GM12864 (cell line): ENCODE data around the gene NRSN2.

Experiments used
- DNase-seq: peaks from one replicate; pipeline ENCODE4 v3.0.0-alpha.2; 2011; ENCODE audit warnings: low read depth
- H3K4me3 ChIP-seq: 2 replicates; pipeline ENCODE4 v1.5.1; 2011; ENCODE audit warnings: mild to moderate bottlenecking, low read depth, low read length, control low read depth
- TF ChIP-seq, protein P1 (sequence below): IDR thresholded peaks from 2 replicates; pipeline ENCODE4 v1.5.1; 2011; ENCODE audit warnings: low read depth, mild to moderate bottlenecking, moderate library complexity, low read length, control low read depth, inconsistent platforms; ENCODE audit errors: missing control alignments

The NRSN2 gene

DNA sequence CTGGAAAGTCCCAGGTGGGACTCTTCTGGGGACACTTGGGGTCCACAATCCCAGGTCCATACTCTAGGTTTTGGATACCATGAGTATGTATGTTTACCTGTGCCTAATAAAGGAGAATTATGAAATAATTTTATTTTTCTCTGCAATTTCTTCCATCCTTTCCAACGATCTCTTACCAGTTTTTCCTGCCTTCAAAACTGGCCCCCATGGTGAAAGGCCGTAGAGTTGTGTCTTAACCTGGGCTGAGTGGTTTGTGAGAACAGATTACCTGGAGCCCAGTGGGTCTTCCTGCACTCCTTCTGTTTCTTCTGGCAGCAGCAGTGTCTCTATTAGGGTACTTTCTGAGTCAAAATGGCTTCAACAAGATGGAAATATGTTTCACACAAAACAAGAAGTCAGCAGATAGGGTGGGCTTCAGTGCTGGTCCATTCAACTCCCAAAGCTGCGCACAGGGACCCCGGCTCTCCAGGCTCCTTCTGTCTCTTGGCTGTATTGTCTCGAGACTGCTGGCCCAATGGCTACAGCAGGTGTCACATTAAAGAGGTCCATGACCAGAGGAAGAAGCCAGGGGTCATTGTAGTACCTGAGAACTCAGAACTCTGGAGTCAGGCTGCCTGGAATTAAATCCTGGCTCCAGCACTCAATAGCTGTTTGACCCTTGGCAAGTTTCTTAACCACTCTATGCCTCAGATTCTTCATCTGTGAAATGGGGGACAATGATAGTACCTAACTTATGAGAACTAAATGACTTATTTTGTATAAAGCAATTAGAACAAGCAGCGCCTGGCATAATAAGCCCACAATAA, 50.7 kb downstream of the NRSN2 start:
- TF ChIP-seq, protein P1, sequence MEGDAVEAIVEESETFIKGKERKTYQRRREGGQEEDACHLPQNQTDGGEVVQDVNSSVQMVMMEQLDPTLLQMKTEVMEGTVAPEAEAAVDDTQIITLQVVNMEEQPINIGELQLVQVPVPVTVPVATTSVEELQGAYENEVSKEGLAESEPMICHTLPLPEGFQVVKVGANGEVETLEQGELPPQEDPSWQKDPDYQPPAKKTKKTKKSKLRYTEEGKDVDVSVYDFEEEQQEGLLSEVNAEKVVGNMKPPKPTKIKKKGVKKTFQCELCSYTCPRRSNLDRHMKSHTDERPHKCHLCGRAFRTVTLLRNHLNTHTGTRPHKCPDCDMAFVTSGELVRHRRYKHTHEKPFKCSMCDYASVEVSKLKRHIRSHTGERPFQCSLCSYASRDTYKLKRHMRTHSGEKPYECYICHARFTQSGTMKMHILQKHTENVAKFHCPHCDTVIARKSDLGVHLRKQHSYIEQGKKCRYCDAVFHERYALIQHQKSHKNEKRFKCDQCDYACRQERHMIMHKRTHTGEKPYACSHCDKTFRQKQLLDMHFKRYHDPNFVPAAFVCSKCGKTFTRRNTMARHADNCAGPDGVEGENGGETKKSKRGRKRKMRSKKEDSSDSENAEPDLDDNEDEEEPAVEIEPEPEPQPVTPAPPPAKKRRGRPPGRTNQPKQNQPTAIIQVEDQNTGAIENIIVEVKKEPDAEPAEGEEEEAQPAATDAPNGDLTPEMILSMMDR = no peak
- no peak for DNase-seq
- H3K4me3 ChIP-seq = no peak overlapping the region

DNA sequence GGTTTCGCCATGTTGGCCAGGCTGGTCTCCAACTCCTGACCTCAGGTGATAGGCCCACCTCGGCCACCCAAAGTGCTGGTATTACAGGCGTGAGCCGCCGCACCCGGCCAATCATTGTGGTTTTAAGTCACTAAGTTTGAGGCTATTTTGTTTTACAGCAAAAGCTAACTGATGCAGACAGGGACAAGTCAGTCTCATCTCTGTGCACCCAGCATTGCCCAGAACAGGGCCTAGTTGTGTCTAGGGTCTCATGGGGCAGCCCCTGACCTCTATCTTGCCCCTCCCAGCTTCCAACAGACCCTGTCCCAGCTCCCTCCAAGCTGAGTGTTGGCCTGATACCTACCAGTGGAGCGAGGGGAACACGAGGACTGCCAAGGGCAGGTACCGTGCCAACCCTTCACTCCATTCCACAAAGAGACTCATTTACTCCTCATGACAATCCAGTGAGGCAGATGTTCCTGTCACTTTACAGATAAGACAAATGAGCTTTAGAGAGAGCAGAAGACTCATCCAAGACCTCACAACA, 52.3 kb downstream of the NRSN2 start:
- no peak for DNase-seq
- TF ChIP-seq, protein P1 = no peak
- H3K4me3 ChIP-seq = no peak overlapping the region

DNA sequence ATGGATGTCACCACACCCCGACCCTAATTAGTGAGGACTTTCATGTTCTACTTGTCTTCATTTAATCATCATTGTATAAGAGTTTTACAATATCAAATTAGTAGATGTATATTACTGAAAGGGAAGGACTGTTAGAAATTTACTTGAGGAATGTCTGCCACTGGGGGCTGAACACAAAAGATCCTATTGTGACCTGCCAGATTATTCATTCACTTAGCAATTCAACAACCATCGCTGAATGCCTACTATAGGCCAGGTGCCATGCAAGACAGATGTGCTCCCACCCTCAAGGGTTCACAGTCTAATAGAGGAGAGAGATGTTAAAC, 53.2 kb downstream of the NRSN2 start:
- DNase-seq = no peak
- no peak overlapping the region for H3K4me3 ChIP-seq
- TF ChIP-seq, protein P1 = no peak

DNA sequence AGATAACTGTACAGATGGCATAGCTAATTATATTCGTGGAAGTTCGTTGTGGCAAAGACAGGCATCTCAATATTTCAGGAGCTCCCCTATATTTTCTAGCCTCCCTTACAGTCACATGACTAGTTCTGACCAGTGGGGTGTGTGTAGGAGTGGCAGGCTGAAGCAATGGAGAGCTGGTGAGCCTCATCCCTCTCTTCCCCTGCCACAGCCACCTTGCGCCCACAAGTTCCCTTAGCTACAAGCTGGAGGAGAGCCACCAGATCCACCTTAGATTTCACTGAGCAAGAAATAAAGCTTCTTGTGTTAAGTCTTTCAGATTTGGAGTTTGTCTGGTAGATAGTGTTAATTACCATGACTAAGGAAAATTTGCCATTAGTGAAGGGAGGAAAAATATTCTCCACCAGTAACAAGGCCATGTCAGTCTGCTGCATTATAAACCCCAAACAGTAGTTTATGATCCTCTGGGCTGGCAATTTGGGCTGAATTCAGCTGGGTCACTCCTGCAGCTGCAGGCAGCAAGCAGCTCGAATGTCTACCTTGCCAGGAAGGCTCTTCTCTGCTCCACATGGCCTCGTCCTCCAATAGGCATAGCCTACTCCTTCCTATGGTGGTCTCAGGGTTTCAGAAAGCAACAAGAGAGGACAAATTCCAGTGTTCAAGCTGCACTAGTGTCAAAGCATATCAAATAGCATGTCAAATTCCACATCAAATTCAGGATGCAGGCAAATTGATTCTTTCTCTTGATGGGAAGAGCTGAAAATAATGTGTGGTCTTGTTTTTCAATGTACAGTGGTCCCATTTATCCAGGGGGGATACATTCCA, 53.8 kb downstream of the NRSN2 start:
- TF ChIP-seq, protein P1 = no peak
- DNase-seq = no peak
- no peak overlapping the region for H3K4me3 ChIP-seq

DNA sequence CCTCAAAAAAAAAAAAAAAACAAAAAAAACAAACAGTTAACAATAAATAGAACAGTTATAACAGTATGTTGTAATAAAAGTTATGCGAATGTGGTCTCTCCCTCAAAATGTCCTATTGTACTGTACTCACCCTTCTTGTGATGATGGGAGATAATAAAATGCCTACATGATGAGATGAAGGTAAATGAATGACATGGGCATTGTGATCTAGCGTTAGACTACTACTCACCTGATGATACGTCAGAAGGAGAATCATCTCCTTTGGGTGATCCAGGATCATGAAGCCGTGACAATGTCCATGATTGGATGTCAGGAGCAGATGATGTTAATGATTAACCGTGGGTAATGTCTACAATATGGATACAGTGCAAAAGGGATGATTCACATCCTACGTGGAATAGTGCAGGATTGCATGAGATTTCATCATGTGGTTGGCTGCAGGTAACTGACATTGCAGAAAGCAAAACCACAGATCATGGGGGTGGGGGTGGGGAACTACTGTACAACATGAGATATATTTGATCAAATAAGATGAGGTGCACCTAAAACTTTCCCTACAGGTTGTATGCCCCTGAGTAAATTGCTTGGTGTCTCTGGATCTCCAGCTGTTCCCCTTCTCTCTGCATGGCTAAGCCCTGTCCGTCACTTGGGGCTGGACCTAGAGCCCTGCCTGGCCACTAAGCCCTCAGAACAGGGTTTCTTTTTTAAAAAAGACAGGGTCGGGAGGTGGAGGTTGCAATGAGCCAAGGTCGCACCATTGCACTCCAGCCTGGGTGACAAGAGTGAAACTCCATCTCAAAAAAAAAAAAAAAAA, 55.0 kb downstream of the NRSN2 start:
- no peak for DNase-seq
- TF ChIP-seq, protein P1 = no peak
- no peak overlapping the region for H3K4me3 ChIP-seq

DNA sequence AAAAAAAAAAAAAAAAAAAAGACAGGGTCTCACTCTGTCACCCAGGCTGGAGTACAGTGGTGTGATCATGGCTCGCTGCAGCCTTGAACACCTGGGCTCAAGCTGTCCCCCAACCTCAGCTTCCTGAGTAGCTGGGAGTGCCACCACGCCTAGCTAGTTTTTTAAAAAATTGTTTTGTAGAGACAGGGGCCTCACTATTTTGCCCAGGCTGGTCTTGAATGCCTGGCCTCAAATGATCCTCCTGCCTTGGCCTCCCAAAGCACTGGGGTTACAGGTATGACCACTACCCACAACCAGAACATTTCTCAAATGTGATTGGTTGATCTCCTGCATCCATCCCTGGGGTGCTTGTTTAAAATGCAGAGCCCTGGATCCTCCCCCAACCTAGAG, 55.6 kb downstream of the NRSN2 start:
- TF ChIP-seq, protein P1 = no peak
- no peak overlapping the region for H3K4me3 ChIP-seq
- DNase-seq = no peak
